WTC11 (cell line): Measurements from ENCODE around the gene WEE1.

Experiments
- ETV6 ChIP-seq: sonication (generic); formaldehyde crosslinking; IDR thresholded peaks from 2 replicates; pipeline ENCODE4 v1.8.1; 2022; ENCODE audit warnings: mild to moderate bottlenecking, missing genetic modification reagents
- IRF1 ChIP-seq: sonication (generic); formaldehyde crosslinking; IDR thresholded peaks from 2 replicates; pipeline ENCODE4 v1.8.0; 2023; ENCODE audit warnings: missing genetic modification reagents
- MLX ChIP-seq: sonication (generic); formaldehyde crosslinking; IDR thresholded peaks from 2 replicates; pipeline ENCODE4 v1.8.1; 2023; ENCODE audit warnings: mild to moderate bottlenecking, missing genetic modification reagents, moderate library complexity
- NR3C1 ChIP-seq: sonication (generic); formaldehyde crosslinking; conservative IDR thresholded peaks from 2 replicates; pipeline ENCODE4 v1.8.1; 2023; ENCODE audit warnings: low read depth, mild to moderate bottlenecking, missing genetic modification reagents
- USF1 ChIP-seq: sonication (generic); formaldehyde crosslinking; IDR thresholded peaks from 2 replicates; pipeline ENCODE4 v1.8.0; 2022; ENCODE audit warnings: mild to moderate bottlenecking, missing genetic modification reagents

- TF ChIP-seq NR3C1 (CRISPR knock-in tag) = no peak
- no peak for TF ChIP-seq USF1
- no peak for TF ChIP-seq MLX (CRISPR knock-in tag)
- TF ChIP-seq ETV6 (CRISPR knock-in tag) = no peak
- no peak for TF ChIP-seq IRF1 (CRISPR knock-in tag)
Observed at GRCh38 chr11:9571071-9571762, 2.3 kb upstream of the WEE1 start.
